HG02870 (cell line): ENCODE measurements around the gene HSD17B3.
"Not testable (repeated sequence)": the region's sequence is repeated elsewhere in the genome, so short reads cannot be mapped to it uniquely, and the experiment has no call there.

Experiments
- ATAC-seq: cut with Tn5 transposase; IDR thresholded peaks from one replicate; pipeline ENCODE4 v1.9.1; 2021; ENCODE audit warnings: mild to moderate bottlenecking, moderate library complexity; ENCODE audit not compliant: unreplicated experiment

HSD17B3 gene

GRCh38 chr9:96309850-96310249 lies 7.9 kb upstream of the HSD17B3 start:
- ATAC-seq: no peak

- ATAC-seq: not testable (repeated sequence)
These were observed 5.0 kb upstream of the HSD17B3 start for GRCh38 chr9:96306958-96307357.

- no peak for ATAC-seq
These were observed 3.2 kb upstream of the HSD17B3 start for GRCh38 chr9:96305171-96305570.

DNA sequence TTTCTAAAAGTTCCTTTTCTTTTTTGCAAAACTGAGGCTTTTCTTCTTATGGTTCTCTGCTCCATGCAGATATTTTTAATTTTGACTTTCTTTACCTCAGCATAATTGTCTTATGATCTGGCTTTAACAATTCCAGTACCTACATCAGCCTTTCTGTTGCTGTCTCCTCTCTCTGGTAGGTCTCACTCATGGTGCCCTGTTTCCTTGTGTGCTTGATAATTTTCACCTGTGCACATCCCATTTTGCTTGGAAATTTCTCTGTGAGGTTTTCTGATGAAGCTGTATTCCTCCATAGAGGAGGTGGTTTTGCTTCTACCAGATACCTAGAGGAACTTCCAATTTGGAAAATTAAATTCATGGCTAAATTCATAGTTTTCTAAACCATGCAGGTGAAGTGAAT lies 2.3 kb upstream of the HSD17B3 start:
- no peak for ATAC-seq

GRCh38 chr9:96299823-96300222 lies 2.2 kb downstream of the HSD17B3 start:
- no peak for ATAC-seq

GRCh38 chr9:96294159-96294545 lies 7.8 kb downstream of the HSD17B3 start:
- ATAC-seq: no peak

DNA sequence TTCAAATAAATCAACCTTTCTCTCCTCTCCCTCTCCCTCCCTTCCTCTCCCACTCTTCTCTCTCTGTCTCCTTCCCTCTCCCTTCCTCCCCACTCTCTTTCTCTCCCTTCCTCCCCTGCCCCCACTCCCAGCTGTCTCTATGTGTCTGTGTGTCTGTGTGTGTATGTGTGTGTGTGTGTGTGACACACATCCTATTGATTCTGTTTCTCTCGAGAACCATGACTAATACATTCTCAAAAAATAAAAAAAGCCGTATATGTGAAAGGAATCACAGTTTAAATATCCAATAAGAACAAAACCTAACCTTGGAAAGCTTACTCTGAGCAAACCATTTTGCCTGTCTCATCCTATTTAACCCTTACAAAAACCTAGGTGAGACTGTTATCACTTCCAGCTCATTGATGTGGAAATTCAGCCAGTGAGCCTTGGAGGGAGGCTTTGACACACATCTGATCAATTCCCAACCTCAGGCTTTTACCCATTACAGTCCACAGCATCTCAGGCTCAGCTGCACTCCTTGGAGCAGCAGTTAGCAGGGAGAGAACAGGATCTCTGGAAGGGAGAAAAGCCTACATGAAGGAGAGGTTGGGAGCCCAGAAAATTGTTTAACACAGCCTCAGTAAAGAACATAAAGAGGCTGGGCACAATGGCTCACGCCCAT lies 8.3 kb downstream of the HSD17B3 start:
- no peak for ATAC-seq

- no peak for ATAC-seq
These were observed 12.6 kb downstream of the HSD17B3 start for GRCh38 chr9:96289392-96289791.

GRCh38 chr9:96281641-96282040 lies 20.3 kb downstream of the HSD17B3 start:
- ATAC-seq: no peak

GRCh38 chr9:96279932-96280331 lies 22.0 kb downstream of the HSD17B3 start:
- ATAC-seq: no peak

DNA sequence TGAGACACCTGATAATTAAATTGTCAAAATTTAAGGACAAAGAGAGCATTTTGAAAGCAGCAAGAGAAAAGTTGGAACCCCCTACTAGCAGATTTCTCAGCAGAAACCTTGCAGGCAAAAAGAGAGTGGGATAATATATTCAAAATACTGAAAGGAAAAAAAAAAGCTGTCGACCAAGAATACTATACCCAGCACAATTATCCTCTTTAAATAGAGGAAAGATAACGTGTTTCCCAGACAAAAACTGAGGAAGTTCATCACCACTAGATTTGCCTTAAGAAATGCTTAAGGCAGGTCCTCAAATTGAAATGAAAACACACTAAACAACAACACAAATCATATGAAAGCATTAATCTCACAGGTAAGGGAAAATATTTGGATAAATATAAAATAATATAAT lies 27.0 kb downstream of the HSD17B3 start:
- no peak for ATAC-seq

GRCh38 chr9:96270236-96270744 lies 31.7 kb downstream of the HSD17B3 start:
- no peak for ATAC-seq

- no peak for ATAC-seq
These were observed 43.0 kb downstream of the HSD17B3 start for GRCh38 chr9:96258967-96259366.

GRCh38 chr9:96256800-96257199 lies 45.2 kb downstream of the HSD17B3 start:
- no peak for ATAC-seq

- ATAC-seq: no peak
These were observed 46.3 kb downstream of the HSD17B3 start for GRCh38 chr9:96255698-96256097.

- no peak for ATAC-seq
These were observed 48.8 kb downstream of the HSD17B3 start for GRCh38 chr9:96253059-96253696.

GRCh38 chr9:96251451-96251850 lies 50.5 kb downstream of the HSD17B3 start:
- ATAC-seq: no peak

DNA sequence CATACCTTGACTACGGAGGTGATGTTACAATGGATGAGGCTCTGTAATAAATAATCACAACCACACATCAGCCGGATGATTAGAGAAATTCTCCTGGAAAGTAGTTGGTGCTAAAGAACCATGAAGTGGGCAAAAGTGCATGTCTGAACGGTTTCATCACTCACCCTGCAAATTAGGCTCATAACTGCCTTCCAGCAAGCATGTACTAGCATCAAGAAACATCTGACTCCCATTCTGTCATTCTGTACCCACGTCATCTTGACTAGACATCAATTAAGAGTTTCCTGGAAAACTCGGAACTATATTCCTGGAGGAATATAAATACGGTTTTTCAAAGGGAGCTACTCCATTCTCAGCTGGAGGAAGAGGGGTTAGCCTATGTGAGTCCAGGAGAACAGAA lies 52.2 kb downstream of the HSD17B3 start:
- ATAC-seq: no peak

GRCh38 chr9:96246267-96246671 lies 55.7 kb downstream of the HSD17B3 start:
- no peak for ATAC-seq

GRCh38 chr9:96245399-96245798 lies 56.6 kb downstream of the HSD17B3 start:
- ATAC-seq: no peak

GRCh38 chr9:96243778-96244177 lies 58.2 kb downstream of the HSD17B3 start:
- ATAC-seq: no peak

- ATAC-seq: no peak
These were observed 59.2 kb downstream of the HSD17B3 start for GRCh38 chr9:96242811-96243210.

DNA sequence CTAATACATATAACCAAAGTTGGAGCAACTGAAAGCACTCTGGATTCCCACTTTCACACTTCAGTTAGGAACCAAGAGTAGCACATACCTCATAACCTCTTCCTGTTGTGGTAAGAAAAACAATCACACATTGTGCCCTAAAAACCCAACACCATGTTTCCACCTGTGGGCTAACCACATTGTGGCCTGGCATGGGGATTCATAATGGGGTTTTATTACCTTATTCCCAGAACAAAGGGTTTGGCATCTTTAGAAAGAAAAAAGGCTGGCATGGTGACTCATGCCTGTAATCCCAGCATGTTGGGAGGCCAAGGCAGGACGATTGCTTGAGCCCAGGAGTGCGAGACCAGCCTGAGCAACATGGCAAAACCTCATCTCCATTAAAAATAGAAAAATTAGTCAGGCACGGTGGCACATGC lies 60.6 kb downstream of the HSD17B3 start:
- no peak for ATAC-seq
